ENCODE measurements around the gene SLPI.
A peak's percentile ranks its signal among the peaks of the same experiment; 100 is the strongest.

SLPI gene

DNA sequence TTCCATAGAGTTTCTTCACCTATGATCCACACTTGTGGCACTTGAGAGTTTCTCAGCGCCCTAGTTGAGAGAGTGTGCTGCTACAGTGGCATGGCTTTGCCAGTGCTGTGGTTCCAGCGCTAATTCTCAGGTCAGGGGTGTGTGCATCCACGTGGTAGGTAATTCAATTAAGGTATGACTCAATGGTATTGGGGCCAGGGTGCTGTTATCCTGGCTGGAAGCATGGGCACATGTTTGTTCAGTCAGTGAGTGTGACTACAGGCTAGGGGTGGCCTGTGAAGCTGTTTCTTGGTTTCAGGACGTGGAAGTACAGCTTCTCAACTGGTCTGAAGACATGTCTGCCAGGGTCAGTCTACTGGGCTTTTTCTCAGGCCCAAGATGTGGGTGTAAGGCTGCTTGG lies 36.2 kb downstream of the SLPI start:
- H3K4me1 ChIP-seq (ENCODE audit: insufficient read depth, insufficient read length), result no peaks in the 10 kb centered on the region
- no peaks in the 10 kb centered on the region for H3K36me3 ChIP-seq (ENCODE audit: insufficient read depth, insufficient read length, low read length)
- no peaks in the 10 kb centered on the region for H3K27me3 ChIP-seq (ENCODE audit: insufficient read depth, insufficient read length)
- no peak overlapping the region for H3K4me3 ChIP-seq (ENCODE audit: insufficient read length, low read depth)
- H3K9me3 ChIP-seq (ENCODE audit: insufficient read depth, low read length), result no peaks in the 10 kb centered on the region
- DNase-seq (ENCODE audit: low read depth, low spot score), result no peak
- TF ChIP-seq YY1 (IDR thresholded peaks at IDR 0.05; ENCODE audit: insufficient read depth, insufficient read length) (no peak), SUZ12 (IDR thresholded peaks at IDR 0.05; ENCODE audit: extremely low read depth, insufficient read depth, insufficient read length) (no peak), ZNF274 (IDR thresholded peaks at IDR 0.05; ENCODE audit: low read depth, low read length) (no peak)
- no peak overlapping the region for H3K9ac ChIP-seq (ENCODE audit: insufficient read length, low read depth)

DNA sequence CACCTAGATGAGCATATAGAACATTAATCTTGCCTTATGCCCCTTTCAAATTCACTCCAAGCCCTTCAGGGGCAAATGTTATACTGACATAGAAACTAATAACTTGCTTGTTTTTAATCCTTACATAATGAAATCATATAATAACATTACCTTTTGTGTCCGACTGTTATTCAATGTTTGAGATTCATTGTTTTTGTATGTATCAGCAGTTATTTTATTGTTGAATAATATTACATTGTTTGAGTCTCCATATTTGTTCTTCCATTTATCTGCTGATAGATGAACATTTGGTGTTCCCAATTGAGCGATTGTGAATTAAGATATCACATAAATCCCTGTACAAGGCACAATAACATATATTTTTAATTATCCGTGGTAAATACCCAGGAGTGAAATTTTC lies 41.5 kb downstream of the SLPI start:
- DNase-seq (ENCODE audit: low read depth, low spot score), result no peak
- TF ChIP-seq ZNF274 (IDR thresholded peaks at IDR 0.05; ENCODE audit: low read depth, low read length) (no peak), SUZ12 (IDR thresholded peaks at IDR 0.05; ENCODE audit: extremely low read depth, insufficient read depth, insufficient read length) (no peak), YY1 (IDR thresholded peaks at IDR 0.05; ENCODE audit: insufficient read depth, insufficient read length) (no peak)

GRCh38 chr20:45211569-45212474 lies 42.5 kb downstream of the SLPI start:
- H3K9me3 ChIP-seq (ENCODE audit: insufficient read depth, low read length), result no peaks in the 10 kb centered on the region; the same call in 1 of the 2 replicates
- H3K36me3 ChIP-seq (ENCODE audit: insufficient read depth, insufficient read length, low read length), result no peaks in the 10 kb centered on the region
- no peak overlapping the region for H3K4me3 ChIP-seq (ENCODE audit: insufficient read length, low read depth)
- no peaks in the 10 kb centered on the region for H3K4me1 ChIP-seq (ENCODE audit: insufficient read depth, insufficient read length)
- TF ChIP-seq ZNF274 (IDR thresholded peaks at IDR 0.05; ENCODE audit: low read depth, low read length), result no peak
- no peak for DNase-seq (ENCODE audit: low read depth, low spot score)
- H3K9ac ChIP-seq (ENCODE audit: insufficient read length, low read depth), result no peak overlapping the region
- no peaks in the 10 kb centered on the region for H3K27me3 ChIP-seq (ENCODE audit: insufficient read depth, insufficient read length)

More for the DNA sequence above, 41.5 kb downstream of the SLPI start:
- Histone ChIP-seq H3K4me3 (ENCODE audit: insufficient read length, low read depth) (no peak overlapping the region), H3K9ac (ENCODE audit: insufficient read length, low read depth) (no peak overlapping the region), H3K27me3 (ENCODE audit: insufficient read depth, insufficient read length) (no peaks in the 10 kb centered on the region), H3K36me3 (ENCODE audit: insufficient read depth, insufficient read length, low read length) (no peaks in the 10 kb centered on the region), H3K9me3 (ENCODE audit: insufficient read depth, low read length) (no peaks in the 10 kb centered on the region; the same call in 1 of the 2 replicates), H3K4me1 (ENCODE audit: insufficient read depth, insufficient read length) (no peaks in the 10 kb centered on the region)

- H3K36me3 ChIP-seq (ENCODE audit: insufficient read depth, insufficient read length, low read length), result no peaks in the 10 kb centered on the region
- TF ChIP-seq SUZ12 (IDR thresholded peaks at IDR 0.05; ENCODE audit: extremely low read depth, insufficient read depth, insufficient read length), result no peak
- no peak for TF ChIP-seq ZNF274 (IDR thresholded peaks at IDR 0.05; ENCODE audit: low read depth, low read length)
- TF ChIP-seq YY1 (IDR thresholded peaks at IDR 0.05; ENCODE audit: insufficient read depth, insufficient read length), result no peak
- peak; percentile 28 for DNase-seq (ENCODE audit: low read depth, low spot score)
- no peaks in the 10 kb centered on the region for H3K4me1 ChIP-seq (ENCODE audit: insufficient read depth, insufficient read length)
- no peaks in the 10 kb centered on the region for H3K27me3 ChIP-seq (ENCODE audit: insufficient read depth, insufficient read length)
- H3K9ac ChIP-seq (ENCODE audit: insufficient read length, low read depth), result no peak overlapping the region
- no peak overlapping the region for H3K4me3 ChIP-seq (ENCODE audit: insufficient read length, low read depth)
- peaks cover 3% of the 10 kb centered on the region; the same call in 1 of the 2 replicates for H3K9me3 ChIP-seq (ENCODE audit: insufficient read depth, low read length)
Measured at GRCh38 chr20:45209924-45210323, 44.4 kb downstream of the SLPI start.

GRCh38 chr20:45206725-45207124 lies 47.6 kb downstream of the SLPI start, which contains the start of gene SEMG1:
Gene SEMG1, plus strand, starts transcription at chr20:45207033. Its CDS starts 21 bp downstream, at chr20:45207054.
- no peak within 1 kb of the TSS for H3K9ac ChIP-seq (ENCODE audit: insufficient read length, low read depth)
- no peaks in the 10 kb centered on the region for H3K36me3 ChIP-seq (ENCODE audit: insufficient read depth, insufficient read length, low read length)
- DNase-seq (ENCODE audit: low read depth, low spot score), result peak; percentile 30
- H3K4me3 ChIP-seq (ENCODE audit: insufficient read length, low read depth), result no peak within 1 kb of the TSS
- H3K4me1 ChIP-seq (ENCODE audit: insufficient read depth, insufficient read length), result no peaks in the 10 kb centered on the region
- no peaks in the 10 kb centered on the region for H3K27me3 ChIP-seq (ENCODE audit: insufficient read depth, insufficient read length)
- TF ChIP-seq ZNF274 (IDR thresholded peaks at IDR 0.05; ENCODE audit: low read depth, low read length) (no peak), YY1 (IDR thresholded peaks at IDR 0.05; ENCODE audit: insufficient read depth, insufficient read length) (no peak), SUZ12 (IDR thresholded peaks at IDR 0.05; ENCODE audit: extremely low read depth, insufficient read depth, insufficient read length) (no peak)
- H3K9me3 ChIP-seq (ENCODE audit: insufficient read depth, low read length), result peaks cover 3% of the 10 kb centered on the region; the same call in 1 of the 2 replicates
